Fibroblast of skin of right biceps (primary cell): ENCODE measurements around the gene CAMK2D.

Experiments used
- DNase-seq: peaks from one replicate; pipeline ENCODE4 v3.0.0-alpha.2; 2013

Gene CAMK2D

DNA sequence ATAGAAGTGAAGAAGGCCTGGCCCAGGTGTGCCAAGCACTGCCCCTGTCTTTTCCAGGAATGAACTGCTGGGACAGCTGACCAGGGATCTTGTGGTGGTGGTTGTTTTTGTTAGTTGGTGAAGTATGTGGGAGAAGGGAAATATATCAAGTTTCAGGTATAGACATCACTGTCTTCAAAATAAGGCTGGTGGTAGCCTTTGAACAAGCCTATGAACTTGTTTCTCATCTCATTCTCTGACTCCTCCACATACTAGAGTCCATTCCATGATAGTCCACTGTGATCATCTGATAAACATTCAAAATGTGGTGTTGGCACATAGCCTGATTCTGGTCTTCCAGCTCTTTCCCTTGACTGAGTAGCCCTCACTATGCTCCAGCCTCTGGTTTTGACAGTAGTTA, 303.7 kb downstream of the CAMK2D start:
- no peak for DNase-seq

DNA sequence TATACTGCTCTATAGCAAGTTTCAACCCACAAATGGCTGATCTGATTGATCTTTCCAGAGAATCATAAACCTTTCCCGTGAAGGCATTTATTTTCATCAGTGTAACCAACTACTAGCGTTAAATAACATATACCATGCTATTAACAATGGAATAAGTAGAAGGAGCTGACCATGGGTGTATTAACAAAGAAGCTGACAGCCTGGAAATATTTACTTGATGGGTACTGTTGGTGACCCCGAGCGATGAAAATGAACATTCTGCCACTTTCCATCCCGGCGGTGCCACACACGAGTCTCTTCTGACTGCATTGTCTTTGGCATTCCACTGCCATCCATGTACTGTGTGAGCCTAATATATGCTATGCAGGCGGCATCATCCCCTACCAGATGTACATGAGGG, 304.4 kb downstream of the CAMK2D start:
- DNase-seq: no peak

DNA sequence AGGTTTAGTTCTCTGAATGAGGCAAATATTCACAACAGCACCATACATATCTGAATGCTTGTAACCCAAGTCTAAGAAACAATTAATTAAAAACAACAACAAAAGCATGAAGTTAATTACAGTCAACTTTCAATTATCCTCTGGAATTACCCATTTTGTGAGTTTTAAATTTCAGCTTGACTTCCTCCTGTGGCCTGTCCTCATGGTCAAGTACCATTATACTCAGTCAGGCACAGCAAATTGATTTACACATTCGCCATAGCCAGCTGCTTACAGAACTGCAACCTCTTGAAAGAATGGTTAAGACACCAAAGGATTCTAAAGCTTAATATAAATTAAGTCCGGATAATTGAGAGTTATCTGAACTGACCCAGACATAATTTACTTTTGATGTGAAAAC, 306.5 kb downstream of the CAMK2D start:
- DNase-seq: no peak

DNA sequence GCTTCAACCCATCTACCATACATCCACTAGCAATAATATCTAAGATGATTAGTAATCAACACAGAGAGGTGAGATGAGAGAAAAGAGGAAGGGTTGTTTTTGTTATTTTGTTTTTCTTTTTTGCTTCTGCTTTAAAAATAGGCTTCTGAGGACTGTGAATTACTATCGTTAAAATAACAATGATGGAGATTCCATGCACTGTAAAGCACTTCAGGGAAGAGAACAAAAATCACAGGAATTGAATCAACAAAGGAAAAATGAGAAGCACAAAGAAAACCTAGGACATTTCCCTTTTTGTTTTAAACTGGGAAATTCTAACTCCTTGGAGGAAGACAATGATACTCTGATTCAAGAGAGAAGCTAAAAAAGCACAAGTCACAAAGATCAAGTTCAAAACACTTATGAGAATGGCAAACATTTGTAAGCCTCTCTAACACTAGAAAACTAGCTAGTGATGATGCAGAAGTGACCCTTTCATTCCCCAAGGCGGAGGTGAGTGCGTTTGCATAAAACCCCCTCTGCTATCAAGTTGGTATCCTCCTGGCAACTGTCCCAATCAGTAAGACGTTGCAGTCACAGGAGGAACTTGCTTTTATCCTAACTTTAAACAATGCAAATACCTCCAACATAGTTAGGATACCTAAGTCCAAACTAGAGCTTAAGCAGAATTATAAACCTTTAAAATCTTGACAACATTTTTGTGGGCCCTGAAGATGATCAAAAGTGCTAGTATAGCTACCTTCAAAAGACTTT, 308.5 kb downstream of the CAMK2D start:
- DNase-seq: peak; percentile 69

DNA sequence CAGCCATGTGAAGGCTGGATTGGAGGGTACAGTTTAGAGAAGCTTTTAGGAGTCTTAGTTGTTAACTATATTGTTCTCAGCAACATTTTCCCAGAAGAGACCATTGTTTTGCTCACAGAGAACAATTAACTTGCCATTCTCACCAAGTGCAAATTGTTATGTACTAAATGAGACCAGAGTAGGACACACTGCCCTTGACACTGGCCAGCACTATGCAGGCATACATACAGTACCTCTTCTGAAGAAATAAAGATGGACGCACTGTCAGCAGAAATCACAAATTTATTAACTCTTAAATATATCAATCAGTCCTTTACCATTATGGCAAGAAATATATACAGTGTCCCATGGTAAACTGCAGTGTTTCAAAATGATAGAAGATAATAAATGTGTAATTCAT, 309.4 kb downstream of the CAMK2D start:
- DNase-seq: no peak

DNA sequence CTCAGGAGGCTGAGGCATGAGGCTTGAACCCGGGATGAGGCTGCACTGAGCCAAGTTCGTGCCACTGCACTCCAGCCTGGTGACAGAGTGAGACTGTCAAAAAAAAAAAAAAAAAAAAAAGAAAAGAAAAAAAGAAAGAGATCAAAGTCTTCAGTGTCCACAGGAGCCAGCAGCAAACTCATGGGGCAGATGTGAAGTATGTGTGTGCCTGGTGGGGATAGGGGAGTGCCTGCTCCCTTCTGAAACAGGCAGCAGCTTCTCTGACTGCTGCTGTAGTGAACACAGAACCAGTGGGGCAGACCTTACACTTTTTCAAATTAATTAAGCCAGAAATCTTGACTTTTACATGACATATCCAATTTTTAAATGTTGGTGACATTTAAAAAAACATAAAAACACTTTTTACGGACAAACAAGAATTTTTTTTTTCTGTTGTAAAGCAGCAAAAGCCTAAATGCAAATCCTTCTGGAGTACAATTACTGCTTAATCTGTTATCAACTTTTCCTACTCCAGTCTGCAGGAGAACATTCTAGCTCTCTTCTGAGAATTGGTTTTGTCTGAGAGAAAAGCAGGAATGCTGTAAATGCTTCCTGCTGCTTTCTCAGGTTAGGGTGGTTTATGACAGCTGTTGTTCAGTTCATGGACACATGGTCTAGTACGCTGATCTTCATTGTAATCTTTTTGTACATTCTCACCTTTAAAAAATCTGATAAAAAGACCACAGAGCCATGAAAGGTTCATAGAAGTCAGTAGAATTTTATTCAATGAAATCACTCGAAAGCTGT, 311.1 kb downstream of the CAMK2D start:
- no peak for DNase-seq

DNA sequence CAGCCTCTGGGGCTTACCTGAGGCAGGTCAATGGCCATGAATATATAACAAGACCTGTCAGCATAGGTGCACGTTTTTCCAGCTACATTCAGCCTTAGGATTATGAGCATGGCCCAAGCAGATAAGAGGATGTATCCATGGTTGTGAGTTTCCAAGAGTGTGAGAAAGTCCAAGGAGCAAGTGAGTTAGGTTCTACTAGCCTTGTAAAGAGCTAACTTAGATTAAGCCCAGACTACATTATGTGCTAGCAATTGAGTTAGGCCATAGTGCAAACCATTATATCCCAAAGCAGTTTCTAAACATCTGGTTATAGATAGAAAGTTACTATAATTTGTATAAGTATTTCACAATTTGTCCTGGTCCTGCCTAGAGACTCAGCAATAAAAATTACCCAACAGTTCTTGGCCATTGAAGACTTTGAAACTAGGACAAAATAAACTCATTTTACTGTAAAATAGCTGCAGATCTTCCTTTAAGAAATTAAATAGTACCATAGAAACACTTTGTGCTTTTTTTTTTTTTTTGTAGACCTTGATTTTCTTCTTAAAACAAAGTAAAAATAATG, 312.0 kb downstream of the CAMK2D start:
- no peak for DNase-seq

DNA sequence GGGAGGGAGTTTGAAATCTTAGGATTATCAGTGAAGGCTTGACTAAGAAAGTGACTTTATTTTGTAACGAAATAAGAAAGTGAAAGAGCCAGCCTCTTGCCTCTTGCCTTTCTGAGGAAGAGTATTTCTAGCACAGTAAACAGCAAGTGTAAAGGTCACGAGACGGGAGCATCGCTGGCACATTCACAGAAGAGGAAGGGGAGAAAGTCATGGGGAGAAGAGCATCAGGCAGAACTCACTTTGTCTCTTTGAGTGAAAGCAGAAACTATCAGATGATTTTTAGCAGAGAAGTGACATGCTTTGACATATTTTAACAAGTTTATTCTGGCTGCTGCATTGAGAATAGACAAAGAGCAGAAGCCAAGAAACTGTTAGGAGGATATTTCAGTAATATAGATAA, 313.8 kb downstream of the CAMK2D start:
- DNase-seq: no peak

DNA sequence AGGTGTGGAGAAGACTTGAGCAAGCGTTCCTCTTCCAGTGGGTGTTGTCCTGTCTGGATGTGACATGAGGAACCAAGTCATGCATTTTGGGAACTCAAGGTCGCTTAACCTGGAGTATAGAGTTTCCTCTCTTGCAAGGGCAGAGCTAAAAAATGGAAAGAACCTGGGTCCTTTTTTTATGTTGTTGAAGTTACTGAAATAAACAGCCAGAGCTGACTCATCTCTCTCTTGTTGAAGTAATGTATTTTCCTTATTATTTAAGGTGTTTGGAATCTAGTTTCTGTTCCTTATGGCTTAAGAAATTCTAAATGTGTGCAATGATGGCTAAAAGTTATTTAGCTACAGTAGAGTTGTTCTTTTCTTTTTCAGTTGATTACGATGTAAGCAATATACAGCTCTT, 314.5 kb downstream of the CAMK2D start:
- no peak for DNase-seq

DNA sequence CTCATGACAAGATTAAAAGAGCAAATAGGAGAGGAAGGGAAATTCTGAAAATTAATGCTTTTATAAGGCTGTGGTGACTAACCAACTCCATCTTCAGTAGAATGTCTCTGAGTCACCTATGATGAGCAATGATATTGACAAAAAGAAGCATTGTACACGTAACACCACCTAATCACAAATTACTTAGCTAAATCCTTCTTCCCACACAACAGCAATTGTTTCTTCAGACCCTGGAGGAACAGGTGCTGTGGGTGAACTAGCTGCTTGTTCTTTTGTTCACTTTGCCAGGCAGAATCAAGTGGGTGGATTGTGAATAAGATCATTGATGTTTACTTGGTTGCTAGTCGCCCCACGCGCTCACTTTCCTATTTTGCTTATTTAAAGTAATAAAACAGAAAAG, 315.5 kb downstream of the CAMK2D start:
- peak; percentile 85 for DNase-seq

DNA sequence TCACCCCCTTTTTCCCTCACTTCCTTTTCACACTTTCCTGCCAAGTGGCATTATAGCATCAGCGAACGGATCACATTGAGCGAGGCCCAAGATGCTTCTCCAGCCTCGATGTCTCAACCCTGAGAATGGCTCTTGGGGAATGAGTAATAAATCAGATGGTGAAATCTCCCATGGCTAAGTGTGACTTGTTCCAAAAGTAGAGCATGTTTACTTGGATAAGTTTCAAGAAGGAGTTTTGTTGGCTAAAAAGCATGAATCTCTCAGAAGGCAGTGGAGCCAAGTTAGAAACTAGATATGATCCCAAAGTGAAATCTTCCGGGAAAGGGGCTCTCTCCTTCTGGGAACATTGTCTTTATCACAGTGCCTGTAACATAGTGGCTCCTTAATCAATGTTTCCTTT, 316.3 kb downstream of the CAMK2D start:
- DNase-seq: peak; percentile 97

DNA sequence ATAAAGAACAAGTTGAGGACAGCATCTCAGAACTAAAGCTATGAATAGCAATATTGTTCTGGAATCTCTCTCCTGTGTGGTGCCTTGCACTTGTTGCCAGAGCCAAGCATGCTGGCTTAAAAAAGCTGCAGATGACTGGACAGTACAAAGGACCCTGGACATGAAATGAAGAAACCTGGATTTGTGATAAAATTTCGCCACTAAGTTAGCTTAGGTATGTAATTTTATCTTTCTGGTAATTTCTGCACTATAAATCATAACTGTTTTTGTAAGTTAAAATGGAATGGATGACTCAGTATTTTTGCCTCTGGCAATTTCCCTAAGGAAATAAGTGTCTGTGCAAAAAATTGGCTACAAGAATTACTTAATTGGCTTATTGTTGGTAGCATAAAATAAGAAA, 317.2 kb downstream of the CAMK2D start:
- peak; percentile 82 for DNase-seq

DNA sequence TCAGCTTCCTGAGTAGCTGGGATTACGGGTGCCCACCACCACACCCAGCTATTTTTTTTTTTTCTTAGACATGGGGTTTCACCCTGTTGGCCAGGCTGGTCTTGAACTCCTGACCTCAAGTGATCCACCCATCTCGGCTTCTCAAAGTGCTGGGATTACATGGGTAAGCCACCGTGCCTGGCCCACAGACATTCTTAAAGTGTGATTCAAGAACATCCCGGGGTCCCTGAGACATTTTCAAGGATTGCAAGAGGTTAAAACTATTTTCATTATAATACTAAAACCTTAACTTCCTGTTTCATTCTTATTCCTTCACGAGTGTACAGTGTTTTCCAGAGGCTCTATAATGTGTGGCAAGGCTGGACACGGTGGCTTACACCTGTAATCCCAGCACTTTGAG, 318.7 kb downstream of the CAMK2D start:
- DNase-seq: peak; percentile 65

DNA sequence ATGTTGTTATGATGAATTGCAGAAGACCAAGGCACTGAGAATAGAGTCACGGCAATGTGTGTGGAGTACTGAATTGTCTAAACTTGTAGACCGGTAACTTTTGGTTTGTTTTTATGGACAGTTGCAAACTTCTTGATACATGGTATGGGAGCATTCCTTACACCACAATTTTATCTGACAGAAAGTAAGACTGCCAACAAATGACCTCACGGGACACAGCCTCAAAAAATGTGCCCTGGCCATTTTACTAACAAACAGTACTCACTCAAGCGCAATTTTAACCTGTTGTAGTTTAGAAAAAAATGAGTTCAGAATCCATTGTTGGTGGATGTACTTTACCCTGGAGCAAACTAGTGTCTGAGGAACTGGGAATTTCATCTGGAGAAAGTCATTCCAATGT, 321.2 kb downstream of the CAMK2D start:
- no peak for DNase-seq

DNA sequence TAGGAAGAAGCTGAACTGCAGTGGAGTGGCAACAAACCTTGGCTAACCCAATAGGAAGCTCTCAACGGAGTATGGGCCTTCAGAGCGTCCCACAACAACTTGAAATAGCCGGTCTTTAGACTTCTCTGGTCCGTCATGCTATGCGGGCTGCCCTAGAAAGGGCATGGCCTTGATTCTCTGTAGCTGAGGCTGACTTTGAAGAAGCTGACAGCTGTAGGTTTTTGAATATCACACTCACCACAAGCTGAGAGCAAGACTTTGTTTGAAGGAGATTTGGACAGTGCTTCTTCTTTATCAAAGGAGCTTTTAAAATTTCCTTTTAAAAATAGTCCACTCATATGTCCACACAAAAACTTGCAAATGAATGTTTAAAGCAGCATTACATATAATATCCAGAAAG, 322.9 kb downstream of the CAMK2D start:
- no peak for DNase-seq

DNA sequence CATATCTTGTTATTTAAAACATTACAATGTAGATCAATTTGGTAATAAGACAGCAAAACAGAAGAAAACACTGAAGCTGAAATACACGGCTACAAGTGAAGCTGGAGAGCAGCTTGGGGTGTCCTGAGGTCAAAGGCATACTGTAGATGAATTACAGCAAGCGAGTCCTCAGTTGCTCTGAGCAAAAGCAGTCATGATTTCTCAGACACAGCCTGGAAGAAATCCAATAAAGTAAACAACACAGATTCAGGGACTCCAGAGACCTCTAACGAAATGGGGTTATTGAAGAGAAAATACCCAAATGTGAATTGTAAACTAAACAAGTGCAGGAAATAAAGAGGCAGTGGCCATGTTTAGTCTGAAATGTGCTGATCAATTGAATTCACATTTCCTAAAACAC, 324.4 kb downstream of the CAMK2D start:
- DNase-seq: no peak

DNA sequence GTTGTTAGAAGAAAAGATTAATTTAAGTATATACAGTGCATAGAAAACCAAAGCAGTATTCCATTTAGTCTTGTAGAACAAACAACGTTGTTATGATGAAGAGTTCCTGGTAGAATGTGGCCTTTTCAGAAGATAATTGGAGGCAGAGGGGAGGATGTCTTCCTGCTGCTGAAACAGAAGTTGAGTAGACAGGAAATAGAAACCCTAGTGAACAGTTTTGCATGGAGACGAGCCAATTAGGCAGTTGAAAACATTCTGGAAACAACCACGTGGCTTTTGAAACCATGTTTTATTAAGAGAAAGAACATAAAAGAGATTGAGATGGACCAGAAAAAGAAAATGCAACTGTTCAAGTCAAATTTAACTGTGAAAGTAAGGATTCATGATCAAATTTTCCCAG, 325.2 kb downstream of the CAMK2D start:
- DNase-seq: peak; percentile 87

DNA sequence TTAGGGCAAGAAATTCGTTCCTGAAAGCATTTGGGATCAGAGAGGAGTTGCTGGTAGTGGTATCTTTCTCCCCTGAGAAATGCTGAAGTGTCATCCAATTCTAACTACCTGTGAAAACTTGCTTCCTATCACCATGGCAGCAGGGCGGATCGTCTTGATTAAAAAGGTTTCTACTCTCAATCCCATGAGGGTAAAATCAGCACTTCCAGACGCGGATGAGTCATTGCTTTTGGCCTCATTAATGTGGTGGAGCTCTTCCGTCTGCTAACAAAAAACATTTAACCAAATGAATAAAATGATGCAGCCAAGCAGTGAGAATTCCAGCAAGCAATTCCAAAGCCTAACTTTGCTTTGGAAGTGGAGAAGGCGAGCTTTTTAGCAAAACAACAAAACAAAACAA, 325.6 kb downstream of the CAMK2D start:
- DNase-seq: peak; percentile 94

DNA sequence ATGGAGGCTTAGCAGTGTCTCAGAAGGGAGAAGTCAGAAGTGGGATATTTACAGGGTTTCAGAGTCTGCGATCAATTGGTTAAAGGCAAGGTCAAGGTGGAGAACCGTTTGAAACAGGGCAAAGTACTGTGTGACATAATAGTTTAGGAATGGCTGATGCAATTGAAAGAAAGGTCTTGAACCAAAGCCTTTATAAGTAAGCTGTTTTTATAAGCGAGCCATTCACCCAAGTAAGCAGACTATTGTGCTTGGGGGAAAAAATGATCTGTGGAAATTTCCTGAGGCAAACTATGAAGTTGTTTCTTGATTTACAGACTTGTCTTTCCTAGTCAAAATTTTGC, 327.3 kb downstream of the CAMK2D start:
- peak; percentile 69 for DNase-seq

DNA sequence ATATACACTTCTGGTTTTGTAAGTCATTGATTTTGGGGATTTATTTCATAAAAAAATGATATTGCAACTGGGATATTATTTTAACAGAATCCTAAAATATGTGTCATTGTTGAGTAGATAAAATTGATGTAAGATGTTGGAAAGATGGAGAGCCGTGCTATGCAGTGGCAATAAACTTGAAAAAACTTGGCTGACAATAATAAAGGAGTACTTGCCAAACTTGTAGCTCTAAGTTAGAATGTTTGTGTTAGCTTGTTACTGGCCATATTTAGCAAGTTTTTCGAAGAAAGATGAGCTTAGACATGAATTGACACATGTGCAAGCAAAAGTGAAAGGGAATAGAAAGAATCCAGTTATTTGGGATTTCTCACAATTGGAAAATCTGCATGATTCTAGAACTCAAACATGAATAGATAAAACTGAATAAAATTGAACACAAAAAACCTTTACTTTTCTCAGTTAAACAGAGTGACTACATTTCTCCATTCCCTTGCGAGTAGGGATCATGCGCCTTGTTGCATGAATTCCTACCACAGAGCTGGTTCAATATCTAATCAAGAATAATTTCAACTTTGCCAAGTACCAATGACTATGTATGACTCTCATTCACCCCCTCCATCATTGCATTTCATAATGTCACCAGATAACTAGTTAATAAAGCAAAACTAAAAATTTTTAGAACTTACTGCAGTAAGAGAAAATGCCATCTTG, 327.8 kb downstream of the CAMK2D start:
- peak; percentile 66 for DNase-seq

DNA sequence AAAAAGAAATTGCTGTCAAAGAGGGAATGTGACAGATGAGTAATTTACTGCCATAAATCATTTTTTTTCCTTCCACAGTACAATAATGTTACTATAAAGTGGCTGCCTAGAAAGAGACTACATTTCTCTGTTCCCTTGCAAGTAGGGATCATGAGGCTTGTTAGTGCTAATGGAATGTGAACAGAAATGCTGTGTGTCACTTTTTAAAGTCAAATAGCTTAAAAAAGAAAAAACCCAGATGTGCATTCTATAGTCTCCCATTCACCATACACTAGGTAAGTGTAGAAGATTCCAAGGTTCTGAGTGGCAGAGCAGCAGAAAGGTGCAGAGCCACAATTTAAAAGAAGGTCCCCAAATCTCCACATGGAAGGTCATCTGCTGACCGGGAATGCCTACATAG, 328.4 kb downstream of the CAMK2D start:
- peak; percentile 55 for DNase-seq

DNA sequence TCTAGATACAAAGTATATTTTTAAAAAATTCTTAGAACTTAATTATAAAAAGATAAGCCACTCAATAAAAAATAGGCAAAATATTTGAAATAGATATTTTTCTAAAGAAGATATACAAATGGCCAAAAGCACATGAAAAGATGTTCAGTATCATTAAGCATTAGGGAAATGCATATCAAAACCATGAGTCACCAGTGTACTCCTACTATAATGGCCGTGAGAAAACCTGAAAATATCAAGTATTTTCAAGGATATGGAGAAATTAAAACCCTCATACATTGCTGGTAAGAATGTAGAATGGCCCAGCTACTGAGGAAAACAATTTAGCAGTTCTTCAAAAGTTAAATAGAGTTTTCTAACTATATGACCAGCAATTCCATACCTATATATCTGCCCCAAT, 337.9 kb downstream of the CAMK2D start:
- peak; percentile 55 for DNase-seq

DNA sequence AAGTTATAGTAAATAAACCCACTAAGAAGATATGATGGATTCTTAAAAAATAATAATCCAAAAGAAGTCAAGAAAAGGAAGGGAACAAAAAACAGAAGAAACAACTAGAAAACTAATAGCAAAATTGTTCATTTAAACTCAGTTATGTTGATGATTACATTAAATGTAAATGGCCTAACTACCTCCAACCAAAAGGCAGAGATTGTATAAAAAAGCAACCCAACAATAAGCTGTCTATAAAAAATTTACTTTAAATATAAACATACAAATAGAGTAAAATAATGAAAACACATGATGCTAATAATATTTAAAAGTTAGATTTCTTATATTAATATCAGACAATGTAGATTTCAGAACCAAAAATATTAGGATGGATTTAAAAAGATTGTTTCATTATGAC, 340.6 kb downstream of the CAMK2D start:
- no peak for DNase-seq

DNA sequence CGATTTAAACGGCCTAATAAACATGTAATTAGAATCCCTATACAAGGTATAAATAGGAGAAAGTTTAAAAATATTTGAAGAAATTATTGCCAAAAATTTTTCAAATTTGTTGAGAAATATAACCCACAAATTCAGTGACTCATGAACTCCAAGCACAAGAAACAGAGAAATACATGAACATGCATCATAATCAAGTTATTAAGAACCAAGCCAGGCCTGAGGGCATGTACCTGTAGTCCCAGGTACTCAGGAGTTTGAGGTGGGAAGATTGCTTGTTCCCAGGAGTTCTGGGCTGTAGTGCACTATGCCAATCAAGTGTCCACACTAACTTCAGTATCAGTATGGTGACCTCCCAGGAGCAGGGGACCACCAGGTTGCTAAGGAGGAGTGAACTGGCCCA, 341.9 kb downstream of the CAMK2D start:
- DNase-seq: no peak
